Activated gamma-delta T cell treated with anti-CD3 and anti-CD28 coated beads, Interleukin-2, amount 50 U/mL, for 16 hours (primary cell): ENCODE data around the gene C5.

Experiments
- DNase-seq: peaks from one replicate; pipeline ENCODE4 v3.0.0-alpha.2; 2020; ENCODE audit warnings: low read depth

The C5 gene

DNA sequence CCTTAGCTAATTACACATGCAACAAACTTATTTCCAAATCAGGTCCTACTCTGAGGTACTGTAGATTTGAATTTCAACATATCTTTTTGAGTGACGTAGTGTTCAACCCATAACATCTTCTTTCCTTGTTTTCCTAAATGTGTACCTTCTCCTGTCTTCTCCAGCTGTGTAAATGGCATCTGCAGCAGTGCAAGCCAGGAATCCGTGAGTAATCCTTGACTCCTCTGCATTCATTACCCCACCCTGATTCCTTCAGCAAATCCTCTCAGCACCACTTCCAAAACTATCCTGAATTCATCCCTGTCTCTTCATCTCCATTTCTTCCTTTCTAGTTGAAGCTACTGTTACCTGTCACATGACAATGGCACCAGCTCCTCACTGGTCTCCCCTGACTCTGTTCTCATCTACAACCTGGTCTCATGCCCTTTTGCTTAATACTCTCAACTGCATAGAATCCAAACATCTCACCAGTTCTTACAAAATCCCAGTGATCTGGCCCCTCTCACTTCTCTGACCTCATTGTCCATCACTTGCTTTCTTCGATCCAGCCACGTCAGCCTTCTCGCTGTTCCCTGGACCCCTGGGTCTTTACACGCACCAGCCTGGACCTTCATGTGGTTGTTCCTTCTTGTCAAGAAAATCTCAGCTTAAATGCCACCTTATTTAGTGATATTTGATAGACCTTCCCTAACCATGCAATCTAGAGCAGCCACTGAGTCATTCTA lies 108.9 kb downstream of the C5 start:
- no peak for DNase-seq

DNA sequence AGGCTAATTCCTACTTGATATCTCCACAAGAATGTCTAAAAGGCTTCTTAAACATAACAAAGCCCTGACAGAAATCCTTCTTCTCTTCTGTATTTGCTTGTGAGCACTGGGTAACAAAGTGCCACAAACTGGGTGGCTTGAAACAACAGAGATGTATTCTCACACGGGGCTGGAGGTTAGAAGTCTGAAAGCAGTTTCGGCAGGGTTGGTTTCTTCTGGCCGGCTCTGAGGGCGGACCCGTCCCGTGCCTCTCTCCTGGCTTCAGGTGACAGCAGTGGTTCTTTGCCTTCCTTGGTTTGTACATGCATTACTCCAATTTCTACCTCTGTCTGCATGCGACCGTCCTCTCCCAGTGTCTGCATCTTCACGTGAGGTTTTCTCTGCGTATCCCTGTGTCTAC lies 109.5 kb downstream of the C5 start:
- no peak for DNase-seq

DNA sequence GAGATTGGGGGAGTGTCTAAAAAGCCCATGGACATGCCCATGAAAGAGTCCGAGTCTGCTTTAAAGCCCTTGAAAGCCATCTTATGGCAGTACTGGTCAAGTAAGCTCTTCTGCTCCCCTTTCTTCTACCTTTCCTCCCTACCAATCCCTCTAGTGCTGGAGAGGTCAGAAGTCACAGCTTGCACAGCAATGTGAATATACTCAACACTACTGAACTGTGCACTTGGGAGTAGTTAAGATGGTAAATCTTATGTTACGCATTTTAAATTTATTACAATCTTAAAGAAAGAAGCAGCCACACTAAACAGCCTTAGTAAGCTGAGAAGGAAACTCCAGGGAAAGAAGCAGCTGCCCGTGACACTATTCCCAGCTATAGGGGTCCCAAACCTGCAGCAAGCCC lies 111.2 kb downstream of the C5 start:
- DNase-seq, result no peak

DNA sequence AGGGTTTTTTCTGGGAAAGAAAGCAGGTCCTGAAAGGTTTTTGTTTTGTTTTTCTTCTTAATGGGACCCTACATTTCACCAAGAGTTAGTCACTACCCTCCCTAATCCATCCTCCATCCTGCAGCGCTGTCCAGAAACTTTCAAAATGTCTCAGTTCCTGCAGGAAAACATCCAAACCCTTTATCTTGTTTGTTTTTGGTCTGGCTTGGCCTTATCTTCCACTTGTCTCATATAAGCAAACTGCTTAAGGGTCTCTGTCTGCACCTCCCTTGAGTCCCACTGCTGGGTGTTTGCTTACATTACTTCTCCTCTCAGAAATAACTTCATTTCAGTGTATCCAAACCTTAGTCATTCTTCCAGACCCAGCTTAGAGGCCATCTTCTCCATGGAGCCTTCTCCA lies 112.5 kb downstream of the C5 start:
- DNase-seq, result no peak

DNA sequence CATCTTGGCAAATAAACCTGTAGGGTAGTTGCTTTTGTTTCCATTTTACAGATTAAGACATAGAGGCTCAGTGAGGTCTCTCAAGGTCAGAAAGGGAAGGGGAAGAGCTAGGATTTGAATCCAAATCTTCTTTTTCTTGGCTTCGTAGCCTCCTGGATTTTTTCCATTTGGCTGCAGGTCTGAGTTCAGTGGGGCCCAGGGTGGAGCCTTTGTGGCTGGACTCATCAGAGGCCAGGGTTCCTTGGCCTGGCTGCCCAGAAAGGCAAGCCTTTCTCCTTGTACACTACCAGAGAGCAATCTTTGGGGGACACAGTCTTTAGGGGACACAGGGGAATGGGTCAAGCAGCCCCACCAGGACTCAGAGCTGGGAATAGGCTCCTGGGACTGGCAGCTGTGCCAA lies 112.9 kb downstream of the C5 start:
- no peak for DNase-seq

DNA sequence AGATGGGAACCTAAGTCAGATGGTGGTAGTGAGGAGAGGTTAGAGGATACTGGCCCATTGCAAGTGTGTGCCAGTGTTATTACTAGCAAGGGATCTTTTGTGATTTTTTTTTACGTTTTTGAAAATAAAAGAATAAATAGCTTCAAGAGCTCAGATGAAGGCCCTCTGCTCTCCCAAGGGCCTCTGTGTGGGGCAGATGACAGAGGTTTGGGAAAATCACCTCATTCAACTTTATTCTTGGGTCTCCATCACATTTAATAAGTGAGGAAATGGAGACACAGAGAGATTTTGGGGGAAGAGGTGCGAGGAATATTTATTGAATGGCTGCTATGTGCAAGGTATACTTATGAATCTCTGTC lies 113.3 kb downstream of the C5 start:
- DNase-seq, result no peak

DNA sequence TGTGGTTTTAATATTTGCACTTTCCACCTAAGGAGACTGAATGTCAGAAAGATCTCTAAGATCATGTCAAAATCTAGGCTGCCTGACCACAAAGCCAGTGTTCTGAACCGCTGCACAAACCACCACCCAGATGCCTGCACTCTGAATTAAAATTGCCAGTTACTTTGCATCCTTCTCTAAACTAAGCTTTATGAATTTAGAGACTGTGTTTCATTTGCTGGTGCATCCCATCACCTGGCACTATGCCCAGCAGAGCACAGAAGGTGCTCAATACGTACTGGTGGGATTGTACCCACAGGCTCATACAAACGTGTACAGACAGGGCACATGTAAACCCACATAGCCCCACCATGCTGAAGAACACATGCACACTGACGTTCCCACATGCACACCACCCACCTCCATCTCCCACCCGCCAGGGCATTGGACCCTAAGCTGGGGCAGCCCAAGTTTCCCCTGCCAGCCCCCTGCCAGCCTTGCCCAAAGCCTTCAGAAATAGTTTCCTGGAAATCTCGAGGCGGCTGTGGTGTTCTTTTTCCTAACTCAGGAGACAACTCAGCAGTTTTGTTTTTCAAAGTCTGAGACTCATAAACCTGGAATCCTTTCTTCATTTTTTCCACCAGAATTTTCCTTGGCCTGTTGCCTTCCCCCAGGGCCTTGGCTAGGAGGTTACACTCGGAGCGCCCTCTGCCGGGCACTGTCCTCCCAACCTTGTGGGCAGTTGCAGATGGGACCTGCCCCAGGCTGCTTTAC lies 113.9 kb downstream of the C5 start:
- peak; percentile 85 for DNase-seq

DNA sequence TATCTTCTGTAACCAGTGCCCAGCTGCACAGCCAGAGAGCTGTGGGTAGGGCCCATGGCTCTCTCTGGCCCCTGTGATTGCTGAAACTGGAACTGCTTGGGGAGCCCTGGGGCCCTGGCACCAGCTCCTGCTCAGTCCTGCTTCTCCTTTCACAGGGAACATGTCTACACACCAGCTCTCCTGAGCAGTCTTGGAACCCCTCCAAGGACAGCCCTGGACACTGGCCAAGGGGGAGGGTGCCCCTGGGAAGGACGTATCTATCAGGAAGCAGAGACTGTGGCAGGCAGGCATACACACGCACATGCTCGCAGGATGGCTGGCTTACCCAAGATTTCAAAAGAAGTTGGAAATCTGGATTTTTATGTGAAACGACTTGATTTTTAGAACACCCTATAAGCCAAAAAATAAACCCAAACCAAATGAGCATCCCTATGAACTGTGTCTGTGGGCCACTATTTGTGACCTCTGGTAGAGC lies 114.7 kb downstream of the C5 start:
- DNase-seq, result no peak

DNA sequence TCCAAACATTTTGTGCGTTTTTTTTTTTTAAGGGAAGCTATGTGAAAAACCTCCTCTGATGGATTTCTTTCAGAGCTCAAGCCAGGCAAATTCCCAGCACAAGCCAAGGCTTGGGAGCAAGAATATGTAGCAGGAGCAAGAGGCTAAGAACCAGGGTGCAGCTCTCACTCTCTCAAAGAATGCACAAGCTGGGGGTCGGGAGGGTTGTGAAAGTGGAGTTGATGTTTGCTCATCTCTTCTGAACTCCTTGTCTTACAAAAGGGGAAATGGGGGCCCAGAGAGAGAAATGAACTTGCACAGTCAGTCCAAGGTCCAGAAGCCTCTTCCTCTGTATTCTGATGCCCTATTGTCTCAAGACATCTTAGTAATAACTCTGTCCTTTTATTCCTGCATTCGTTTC lies 115.8 kb downstream of the C5 start:
- no peak for DNase-seq

DNA sequence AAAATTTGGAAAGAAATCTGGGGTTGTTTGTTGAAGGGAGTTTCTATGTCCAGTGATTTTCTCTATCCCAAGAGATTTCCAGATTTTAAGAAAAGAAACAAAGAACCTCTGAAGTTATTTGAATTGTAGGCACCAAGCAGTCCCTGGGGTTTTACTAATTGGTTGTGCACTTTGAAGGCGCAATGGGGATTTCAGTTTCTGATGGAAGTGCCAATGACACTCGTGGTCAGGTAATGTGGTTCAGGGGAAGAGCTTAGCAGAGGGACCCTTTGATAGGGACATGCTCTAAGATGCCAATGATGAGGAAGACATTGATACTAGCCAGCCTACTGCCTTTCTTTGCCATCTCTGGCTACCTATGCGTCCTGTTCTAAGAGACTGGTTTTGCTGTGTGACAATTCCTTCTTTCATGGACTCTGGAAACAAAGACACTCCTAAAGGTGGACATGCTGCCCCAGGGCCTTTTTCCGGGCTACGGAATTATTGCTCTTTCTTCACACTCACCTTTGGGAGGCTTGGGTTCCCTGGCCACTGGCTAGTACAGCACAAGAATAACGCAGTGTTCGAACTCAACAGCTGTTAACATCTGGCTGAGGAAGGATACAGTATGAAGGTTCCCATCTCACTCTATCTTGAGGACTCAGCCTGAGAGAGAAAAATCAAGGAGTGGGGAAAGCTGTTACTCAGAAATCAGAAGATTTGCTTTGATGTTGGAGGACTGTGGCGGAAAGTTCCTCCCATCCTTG lies 116.6 kb downstream of the C5 start:
- DNase-seq, result no peak

DNA sequence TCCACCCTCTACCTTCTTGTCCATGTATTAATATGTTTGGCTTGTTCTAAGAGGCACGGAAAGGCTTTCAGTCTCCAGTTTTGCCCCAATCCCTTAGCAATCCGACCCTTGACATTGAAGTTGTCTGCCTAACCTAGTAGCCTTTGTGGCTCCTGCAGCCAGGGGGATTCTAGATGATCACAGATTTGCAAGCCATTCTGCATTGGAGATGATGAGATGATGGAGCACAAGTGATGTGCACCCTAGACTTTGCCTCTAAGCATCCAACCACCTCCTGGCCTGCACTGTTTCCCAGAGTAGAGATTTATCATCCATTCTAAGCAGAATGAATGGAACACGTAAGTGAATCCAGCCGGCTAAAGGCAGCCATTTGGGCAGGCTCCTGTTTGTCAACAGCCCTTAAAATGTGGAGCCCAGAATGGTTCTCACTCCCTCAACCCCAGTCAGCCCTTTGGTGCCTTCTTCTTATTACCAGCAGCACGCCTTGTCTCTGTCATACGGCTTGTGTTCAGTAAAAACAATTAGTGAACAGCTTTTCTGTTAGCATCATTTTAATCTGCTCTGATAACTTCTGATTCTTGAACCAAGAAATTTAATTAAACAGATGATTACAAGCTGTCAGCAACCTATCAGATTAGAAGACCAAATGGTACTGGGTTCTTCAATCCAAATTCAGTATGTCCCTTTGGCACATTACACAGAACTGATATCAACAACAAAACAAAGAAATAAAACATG lies 117.8 kb downstream of the C5 start:
- no peak for DNase-seq

DNA sequence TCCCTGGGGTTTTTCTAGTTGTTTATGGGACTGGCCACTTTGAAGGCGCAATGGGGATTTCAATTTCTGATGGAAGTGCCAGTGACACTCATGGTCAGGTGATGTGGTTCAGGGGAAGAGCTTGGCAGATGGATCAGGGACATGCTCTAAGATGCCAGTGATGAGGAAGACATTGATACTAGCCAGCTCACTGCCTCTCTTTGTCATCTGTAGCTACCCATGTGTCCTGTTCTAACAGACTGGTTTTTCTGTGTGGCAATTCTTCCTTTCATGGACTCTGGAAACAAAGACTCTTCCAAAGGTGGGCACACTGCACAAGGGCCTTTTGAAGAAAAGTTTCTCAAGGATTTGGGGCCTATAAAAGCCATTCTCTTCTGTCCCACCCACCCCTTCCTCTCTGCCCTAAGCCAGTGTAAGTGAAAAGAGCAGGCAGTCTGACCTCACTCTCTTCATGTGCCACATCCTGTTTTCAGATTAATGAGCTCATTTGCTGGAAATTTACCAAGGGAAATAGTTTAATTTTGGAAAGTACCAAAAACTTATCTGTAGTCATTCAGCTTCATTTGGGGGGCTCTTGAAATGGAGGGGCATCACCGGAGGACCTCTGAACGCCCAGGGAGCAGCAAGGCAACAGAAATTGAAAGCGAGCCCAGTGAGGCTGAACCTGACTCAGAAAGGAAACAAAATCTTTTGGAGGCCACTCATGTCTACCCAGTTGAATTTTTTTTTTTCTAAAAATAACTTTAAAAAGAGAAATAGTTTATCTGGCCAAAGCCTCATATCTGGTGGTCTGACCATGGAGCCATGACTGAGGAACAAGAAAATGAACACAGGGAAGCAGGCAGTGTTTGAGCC lies 118.6 kb downstream of the C5 start:
- DNase-seq, result peak; percentile 61

DNA sequence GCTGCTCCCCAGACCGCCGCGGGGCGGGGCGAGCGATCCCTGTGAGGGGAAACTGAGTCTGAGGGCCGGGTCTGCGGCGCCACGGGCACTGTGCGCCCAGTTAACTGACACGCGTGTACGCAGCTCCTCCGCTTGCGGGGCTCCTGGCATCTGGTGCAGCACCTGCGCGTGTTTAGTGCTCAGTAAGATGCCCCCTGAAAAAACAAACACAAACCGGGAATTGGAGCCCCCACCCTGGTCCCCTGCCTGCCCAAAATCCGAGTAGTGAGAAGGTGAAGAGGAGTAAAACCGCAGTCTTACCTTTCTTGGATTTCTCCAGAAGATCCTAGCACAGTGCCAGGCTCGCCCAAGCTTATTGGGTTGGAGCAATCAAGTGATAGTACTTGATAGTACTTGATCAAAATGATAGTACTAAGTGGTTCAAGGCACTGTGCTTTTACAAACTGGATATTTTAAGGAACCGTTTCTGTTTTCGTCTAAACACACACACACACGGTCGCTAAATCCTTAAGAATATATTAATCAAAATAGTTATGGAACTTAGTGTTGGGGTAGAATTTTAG lies 120.8 kb downstream of the C5 start:
- no peak for DNase-seq

DNA sequence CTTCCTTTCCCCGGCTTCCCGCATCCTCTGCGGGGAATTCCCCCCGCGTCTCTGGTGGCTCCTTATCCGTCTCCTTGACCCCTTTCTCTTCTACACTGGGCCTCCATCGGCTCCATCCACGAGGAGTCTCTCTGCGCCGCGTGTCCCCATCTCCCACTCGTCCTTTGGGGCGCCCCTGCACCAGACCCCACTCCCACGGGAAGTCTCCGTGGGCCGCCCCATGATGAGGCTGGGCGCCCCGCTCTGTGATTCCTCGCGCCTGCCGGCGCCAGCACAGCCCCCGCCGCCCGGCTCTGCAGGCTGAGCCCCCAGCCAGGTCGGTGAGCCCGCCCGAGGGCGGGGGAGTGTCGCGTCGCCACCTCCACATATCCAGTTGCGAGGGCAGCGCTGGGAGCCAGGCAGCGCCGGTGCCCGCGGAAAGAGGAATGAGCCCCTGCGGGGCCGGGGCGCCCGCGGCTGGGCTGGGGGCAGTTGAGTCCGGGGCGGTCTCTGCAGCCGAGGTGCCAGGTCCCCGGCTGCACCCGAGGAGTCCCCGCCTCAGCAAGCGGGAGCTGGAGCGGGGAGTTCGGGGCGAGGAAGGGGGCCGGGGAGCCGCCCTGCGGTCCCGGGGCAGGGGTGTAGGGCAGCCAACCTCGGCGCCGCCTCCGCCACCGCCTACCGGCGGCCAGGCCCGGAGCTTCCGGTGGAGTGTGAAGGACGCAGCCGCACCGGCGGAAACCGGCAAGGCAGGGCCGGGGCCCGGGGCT lies 121.4 kb downstream of the C5 start:
- DNase-seq, result peak; percentile 64

DNA sequence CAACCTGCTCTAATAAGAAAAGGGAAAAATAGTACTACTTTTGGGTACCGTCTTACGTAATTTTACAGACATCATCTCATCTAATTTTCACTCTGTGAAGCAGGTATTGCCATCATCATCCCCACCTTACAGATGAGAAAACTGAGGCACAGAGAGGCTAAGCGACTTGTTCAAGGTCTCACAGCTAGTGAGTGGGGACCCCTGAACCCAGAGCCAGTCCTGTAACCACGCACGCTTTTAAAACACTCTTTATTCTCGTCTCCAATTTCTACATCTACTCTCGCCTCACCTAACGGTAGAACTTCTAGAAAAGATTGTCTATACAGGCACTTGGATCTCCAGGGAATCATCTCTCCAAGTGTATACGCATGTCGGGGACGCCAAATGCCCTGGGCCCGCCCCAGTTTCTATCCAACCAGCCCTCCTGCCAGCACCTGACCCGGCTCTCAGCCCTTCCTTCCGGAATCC lies 122.0 kb downstream of the C5 start:
- no peak for DNase-seq

DNA sequence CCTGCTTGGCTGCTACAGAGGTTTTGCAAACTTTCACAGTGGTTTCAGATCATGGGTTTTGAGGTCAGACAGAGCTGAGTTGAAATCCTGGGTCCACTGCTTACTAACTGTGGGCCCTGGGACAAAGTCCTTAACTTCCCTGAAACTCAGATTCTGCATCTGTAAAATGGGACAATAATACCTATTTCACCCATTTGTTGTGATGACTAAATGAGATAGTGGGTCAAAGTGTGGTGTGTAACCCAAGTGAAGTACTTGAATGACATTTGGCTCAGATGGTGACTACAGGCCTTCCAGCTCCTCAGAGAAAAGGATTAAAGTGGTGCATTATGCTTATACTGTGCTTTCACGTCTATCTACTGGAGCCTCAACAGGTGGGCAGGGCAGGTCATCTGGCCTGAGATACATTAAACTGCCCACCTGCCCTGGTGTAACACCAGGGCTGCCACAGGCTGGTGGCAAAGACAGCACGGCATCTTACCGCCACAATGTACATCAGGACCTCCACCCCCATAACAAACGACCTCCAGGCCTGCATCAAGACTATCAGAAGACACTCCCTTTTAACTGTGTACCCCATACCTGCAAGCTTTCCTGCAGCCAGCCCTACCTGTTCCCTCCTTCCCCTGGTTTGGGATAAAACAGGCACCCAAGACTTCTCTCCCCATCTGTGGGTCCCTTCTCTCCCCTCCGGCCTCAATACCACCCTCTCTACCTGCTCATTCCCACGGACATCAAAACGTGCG lies 122.6 kb downstream of the C5 start:
- DNase-seq, result no peak

DNA sequence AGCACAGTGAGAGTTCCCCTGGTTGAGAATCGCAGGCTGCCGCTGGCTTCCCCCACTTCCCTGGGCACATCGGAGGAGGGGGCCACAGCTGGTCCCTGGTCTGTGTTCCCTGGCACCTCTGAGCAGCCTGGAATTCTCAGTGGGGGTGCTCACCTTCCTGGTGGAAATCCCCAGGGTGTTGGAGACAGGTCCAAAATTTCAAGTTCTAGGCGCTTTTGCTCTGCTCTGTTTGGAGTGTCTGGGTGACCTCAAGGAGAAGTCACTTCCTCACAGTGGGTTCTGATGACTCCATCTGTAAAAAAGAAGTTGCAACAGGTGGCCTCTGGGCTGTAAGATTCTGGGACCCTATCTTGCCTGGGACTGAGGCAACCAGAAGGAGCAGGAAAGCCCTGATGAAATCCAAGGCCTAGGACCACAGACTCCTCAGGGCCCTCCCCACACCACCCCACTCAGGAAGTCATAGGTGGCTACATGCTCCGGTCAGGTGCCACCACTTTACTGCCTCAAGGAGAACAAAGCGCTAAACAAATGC lies 123.6 kb downstream of the C5 start, which contains the start of gene TRAF1:
Gene TRAF1 (minus strand): TSS at position 400 of the 532 bp plus-strand sequence. CDS start 721 bp downstream, outside the sequence.
- DNase-seq, result no peak

DNA sequence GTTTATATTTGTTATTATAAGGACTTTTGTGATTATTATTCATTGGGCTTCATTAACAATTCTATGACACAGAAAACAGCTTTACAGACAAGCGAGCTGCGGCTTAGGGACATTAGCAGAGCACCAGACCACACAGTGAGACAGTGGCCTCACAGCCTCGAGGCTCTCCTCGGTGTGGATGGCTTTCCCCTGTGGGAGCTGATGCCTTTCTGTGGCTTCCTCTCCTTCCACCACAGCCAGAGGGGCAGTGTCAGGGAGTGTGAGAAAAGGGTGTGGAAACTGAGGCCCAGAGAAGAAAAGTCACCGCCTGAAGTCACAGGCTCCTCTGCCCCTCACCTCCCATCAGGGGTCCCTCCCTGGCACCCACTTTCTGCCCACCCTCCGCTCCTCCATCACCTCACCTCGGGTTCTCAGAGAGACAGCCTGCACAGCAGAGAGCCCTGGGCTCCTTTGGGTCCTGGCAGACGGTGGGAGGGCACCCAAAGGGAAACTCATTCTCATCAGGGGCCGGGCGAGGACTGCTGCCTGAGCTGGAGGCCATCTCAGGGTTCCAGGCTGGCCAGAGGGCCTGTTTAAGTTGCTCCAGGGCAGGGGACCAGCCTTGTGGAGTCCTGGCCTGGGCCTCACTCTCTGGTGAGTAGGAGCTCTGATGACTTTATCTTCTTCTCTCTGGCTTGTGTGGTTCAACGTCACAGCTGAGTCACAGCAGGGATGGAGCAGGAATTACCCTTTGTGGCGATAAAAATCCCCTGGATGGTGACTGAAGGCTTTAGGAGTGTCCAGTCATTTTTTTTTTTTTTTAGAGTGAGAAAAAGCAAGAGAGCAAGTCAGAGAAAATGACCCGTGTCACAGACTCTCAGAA lies 124.3 kb downstream of the C5 start:
- peak; percentile 74 for DNase-seq
